ENCODE measurements around the gene IGLON5.

The IGLON5 gene

GRCh38 chr19:51311351-51312257, at the start of gene IGLON5:
Gene IGLON5 (plus strand): TSS chr19:51311644. CDS start chr19:51311848, 204 bp downstream.
- DNase-seq (ENCODE audit: low read depth): no peak

GRCh38 chr19:51263808-51264207, 47.6 kb upstream of the IGLON5 start:
- no peak for DNase-seq (ENCODE audit: low read depth)

GRCh38 chr19:51271067-51271466, 40.4 kb upstream of the IGLON5 start:
- no peak for DNase-seq (ENCODE audit: low read depth)

- no peak for DNase-seq (ENCODE audit: low read depth)
Measured at GRCh38 chr19:51272183-51272810, 39.1 kb upstream of the IGLON5 start.

GRCh38 chr19:51274049-51274770, 37.2 kb upstream of the IGLON5 start:
- no peak for DNase-seq (ENCODE audit: low read depth)

GRCh38 chr19:51277112-51277511, 34.3 kb upstream of the IGLON5 start:
- DNase-seq (ENCODE audit: low read depth): no peak

GRCh38 chr19:51282335-51282734, 29.1 kb upstream of the IGLON5 start:
- DNase-seq (ENCODE audit: low read depth): no peak

GRCh38 chr19:51285682-51286081, 25.8 kb upstream of the IGLON5 start:
- DNase-seq (ENCODE audit: low read depth): no peak

GRCh38 chr19:51289635-51290034, 21.8 kb upstream of the IGLON5 start:
- DNase-seq (ENCODE audit: low read depth): no peak

GRCh38 chr19:51292971-51293370, 18.5 kb upstream of the IGLON5 start:
- no peak for DNase-seq (ENCODE audit: low read depth)

- no peak for DNase-seq (ENCODE audit: low read depth)
Measured at GRCh38 chr19:51293571-51294210, 17.8 kb upstream of the IGLON5 start.

GRCh38 chr19:51294211-51294976, 17.1 kb upstream of the IGLON5 start:
- DNase-seq (ENCODE audit: low read depth): no peak

GRCh38 chr19:51294977-51295375, 16.5 kb upstream of the IGLON5 start:
- DNase-seq (ENCODE audit: low read depth): no peak

- no peak for DNase-seq (ENCODE audit: low read depth)
Measured at GRCh38 chr19:51295382-51296126, 15.9 kb upstream of the IGLON5 start.

- DNase-seq (ENCODE audit: low read depth): no peak
Measured at GRCh38 chr19:51296336-51297093, 14.9 kb upstream of the IGLON5 start.

GRCh38 chr19:51297406-51297805, 14.0 kb upstream of the IGLON5 start:
- no peak for DNase-seq (ENCODE audit: low read depth)

- no peak for DNase-seq (ENCODE audit: low read depth)
Measured at GRCh38 chr19:51301266-51301665, 10.2 kb upstream of the IGLON5 start.

GRCh38 chr19:51305479-51305878, 6.0 kb upstream of the IGLON5 start:
- no peak for DNase-seq (ENCODE audit: low read depth)

GRCh38 chr19:51316688-51317087, 5.2 kb downstream of the IGLON5 start:
- no peak for DNase-seq (ENCODE audit: low read depth)

- DNase-seq (ENCODE audit: low read depth): no peak
Measured at GRCh38 chr19:51317376-51317775, 5.9 kb downstream of the IGLON5 start.

Measured in T-helper 22 cell (primary cell).